ENCODE data around the gene SELENOP.

SELENOP gene

GRCh38 chr5:42825422-42826148, 13.9 kb upstream of the SELENOP start:
- ATAC-seq: no peak
- no peak for TF ChIP-seq PPARA (CRISPR knock-in tag; IDR thresholded peaks at IDR 0.05; ENCODE audit: borderline replicate concordance)
- TF ChIP-seq BACH2 (CRISPR knock-in tag; IDR thresholded peaks at IDR 0.05; ENCODE audit: borderline replicate concordance): no peak
- TF ChIP-seq, protein P1, sequence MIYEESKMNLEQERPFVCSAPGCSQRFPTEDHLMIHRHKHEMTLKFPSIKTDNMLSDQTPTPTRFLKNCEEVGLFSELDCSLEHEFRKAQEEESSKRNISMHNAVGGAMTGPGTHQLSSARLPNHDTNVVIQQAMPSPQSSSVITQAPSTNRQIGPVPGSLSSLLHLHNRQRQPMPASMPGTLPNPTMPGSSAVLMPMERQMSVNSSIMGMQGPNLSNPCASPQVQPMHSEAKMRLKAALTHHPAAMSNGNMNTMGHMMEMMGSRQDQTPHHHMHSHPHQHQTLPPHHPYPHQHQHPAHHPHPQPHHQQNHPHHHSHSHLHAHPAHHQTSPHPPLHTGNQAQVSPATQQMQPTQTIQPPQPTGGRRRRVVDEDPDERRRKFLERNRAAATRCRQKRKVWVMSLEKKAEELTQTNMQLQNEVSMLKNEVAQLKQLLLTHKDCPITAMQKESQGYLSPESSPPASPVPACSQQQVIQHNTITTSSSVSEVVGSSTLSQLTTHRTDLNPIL (CRISPR knock-in tag; IDR thresholded peaks at IDR 0.05; ENCODE audit: low read depth): no peak
- TF ChIP-seq TCF4 (CRISPR knock-in tag; IDR thresholded peaks at IDR 0.05; ENCODE audit: borderline replicate concordance): no peak
- TF ChIP-seq, protein P2, sequence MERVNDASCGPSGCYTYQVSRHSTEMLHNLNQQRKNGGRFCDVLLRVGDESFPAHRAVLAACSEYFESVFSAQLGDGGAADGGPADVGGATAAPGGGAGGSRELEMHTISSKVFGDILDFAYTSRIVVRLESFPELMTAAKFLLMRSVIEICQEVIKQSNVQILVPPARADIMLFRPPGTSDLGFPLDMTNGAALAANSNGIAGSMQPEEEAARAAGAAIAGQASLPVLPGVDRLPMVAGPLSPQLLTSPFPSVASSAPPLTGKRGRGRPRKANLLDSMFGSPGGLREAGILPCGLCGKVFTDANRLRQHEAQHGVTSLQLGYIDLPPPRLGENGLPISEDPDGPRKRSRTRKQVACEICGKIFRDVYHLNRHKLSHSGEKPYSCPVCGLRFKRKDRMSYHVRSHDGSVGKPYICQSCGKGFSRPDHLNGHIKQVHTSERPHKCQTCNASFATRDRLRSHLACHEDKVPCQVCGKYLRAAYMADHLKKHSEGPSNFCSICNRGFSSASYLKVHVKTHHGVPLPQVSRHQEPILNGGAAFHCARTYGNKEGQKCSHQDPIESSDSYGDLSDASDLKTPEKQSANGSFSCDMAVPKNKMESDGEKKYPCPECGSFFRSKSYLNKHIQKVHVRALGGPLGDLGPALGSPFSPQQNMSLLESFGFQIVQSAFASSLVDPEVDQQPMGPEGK (CRISPR knock-in tag; IDR thresholded peaks at IDR 0.05; ENCODE audit: borderline replicate concordance): no peak
- TF ChIP-seq SNAI2 (CRISPR knock-in tag; IDR thresholded peaks at IDR 0.05): no peak
- TF ChIP-seq ZNF8 (CRISPR knock-in tag; IDR thresholded peaks at IDR 0.05): no peak
- no peak for TF ChIP-seq CSRNP3 (CRISPR knock-in tag; IDR thresholded peaks at IDR 0.05)
- TF ChIP-seq ZFP30 (CRISPR knock-in tag; IDR thresholded peaks at IDR 0.05): no peak
- no peak for TF ChIP-seq ISL1 (CRISPR knock-in tag; IDR thresholded peaks at IDR 0.05)
- no peak for TF ChIP-seq RARB (CRISPR knock-in tag; IDR thresholded peaks at IDR 0.05)
- no peak for TF ChIP-seq ARNTL (CRISPR knock-in tag; IDR thresholded peaks at IDR 0.05; ENCODE audit: borderline replicate concordance, low read depth)
- no peak for TF ChIP-seq OSR1 (CRISPR knock-in tag; IDR thresholded peaks at IDR 0.05)
- TF ChIP-seq CSDC2 (CRISPR knock-in tag; IDR thresholded peaks at IDR 0.05): no peak
- TF ChIP-seq ZC3H10 (CRISPR knock-in tag; IDR thresholded peaks at IDR 0.05): no peak
- no peak for TF ChIP-seq ESRRG (CRISPR knock-in tag; IDR thresholded peaks at IDR 0.05)
- TF ChIP-seq, protein P3, sequence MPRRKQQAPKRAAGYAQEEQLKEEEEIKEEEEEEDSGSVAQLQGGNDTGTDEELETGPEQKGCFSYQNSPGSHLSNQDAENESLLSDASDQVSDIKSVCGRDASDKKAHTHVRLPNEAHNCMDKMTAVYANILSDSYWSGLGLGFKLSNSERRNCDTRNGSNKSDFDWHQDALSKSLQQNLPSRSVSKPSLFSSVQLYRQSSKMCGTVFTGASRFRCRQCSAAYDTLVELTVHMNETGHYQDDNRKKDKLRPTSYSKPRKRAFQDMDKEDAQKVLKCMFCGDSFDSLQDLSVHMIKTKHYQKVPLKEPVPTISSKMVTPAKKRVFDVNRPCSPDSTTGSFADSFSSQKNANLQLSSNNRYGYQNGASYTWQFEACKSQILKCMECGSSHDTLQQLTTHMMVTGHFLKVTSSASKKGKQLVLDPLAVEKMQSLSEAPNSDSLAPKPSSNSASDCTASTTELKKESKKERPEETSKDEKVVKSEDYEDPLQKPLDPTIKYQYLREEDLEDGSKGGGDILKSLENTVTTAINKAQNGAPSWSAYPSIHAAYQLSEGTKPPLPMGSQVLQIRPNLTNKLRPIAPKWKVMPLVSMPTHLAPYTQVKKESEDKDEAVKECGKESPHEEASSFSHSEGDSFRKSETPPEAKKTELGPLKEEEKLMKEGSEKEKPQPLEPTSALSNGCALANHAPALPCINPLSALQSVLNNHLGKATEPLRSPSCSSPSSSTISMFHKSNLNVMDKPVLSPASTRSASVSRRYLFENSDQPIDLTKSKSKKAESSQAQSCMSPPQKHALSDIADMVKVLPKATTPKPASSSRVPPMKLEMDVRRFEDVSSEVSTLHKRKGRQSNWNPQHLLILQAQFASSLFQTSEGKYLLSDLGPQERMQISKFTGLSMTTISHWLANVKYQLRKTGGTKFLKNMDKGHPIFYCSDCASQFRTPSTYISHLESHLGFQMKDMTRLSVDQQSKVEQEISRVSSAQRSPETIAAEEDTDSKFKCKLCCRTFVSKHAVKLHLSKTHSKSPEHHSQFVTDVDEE (CRISPR knock-in tag; IDR thresholded peaks at IDR 0.05): no peak

DNA sequence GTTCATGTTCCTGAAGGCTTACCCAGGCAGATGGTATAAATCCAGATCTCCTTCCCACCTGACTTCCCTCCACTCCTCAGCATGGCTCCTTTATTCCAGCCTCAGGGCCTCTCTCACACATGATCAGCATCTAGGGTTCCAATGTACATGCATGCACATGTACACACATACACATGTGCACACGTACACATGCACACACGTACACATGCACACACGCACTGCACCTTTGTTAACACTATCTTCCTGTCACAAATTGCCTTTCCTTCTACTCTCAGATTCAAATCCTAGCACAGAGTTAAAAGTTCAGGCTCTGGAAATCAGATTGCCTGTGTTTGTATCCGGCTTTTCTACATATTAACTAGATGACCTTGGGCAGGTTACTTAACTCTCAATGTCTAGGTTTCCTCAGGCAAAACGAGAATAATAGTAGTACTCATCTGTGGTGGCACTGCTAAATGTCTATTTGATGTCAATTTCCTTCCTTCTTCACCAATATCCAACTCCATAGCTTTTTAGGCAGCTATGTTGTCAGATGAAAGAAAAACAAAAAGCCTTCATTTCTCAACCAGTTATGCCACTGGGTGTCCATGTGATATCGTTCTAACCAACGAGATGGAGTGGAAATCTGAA, 12.8 kb upstream of the SELENOP start:
- TF ChIP-seq GLIS3 (CRISPR knock-in tag; IDR thresholded peaks at IDR 0.05) (no peak), TOX (CRISPR knock-in tag; IDR thresholded peaks at IDR 0.05; ENCODE audit: borderline replicate concordance) (no peak), TCF4 (CRISPR knock-in tag; IDR thresholded peaks at IDR 0.05; ENCODE audit: borderline replicate concordance) (no peak), ZC3H10 (CRISPR knock-in tag; IDR thresholded peaks at IDR 0.05) (no peak), SNAI2 (CRISPR knock-in tag; IDR thresholded peaks at IDR 0.05) (no peak), CSDC2 (CRISPR knock-in tag; IDR thresholded peaks at IDR 0.05) (no peak), CSRNP3 (CRISPR knock-in tag; IDR thresholded peaks at IDR 0.05) (no peak), ISL1 (CRISPR knock-in tag; IDR thresholded peaks at IDR 0.05) (no peak), ZFP3 (CRISPR knock-in tag; IDR thresholded peaks at IDR 0.05) (no peak), ZNF70 (CRISPR knock-in tag; IDR thresholded peaks at IDR 0.05) (no peak), ZFP30 (CRISPR knock-in tag; IDR thresholded peaks at IDR 0.05) (no peak), ESRRG (CRISPR knock-in tag; IDR thresholded peaks at IDR 0.05) (no peak)
- TF ChIP-seq, protein P3 (CRISPR knock-in tag; IDR thresholded peaks at IDR 0.05): no peak
- TF ChIP-seq, protein P4, sequence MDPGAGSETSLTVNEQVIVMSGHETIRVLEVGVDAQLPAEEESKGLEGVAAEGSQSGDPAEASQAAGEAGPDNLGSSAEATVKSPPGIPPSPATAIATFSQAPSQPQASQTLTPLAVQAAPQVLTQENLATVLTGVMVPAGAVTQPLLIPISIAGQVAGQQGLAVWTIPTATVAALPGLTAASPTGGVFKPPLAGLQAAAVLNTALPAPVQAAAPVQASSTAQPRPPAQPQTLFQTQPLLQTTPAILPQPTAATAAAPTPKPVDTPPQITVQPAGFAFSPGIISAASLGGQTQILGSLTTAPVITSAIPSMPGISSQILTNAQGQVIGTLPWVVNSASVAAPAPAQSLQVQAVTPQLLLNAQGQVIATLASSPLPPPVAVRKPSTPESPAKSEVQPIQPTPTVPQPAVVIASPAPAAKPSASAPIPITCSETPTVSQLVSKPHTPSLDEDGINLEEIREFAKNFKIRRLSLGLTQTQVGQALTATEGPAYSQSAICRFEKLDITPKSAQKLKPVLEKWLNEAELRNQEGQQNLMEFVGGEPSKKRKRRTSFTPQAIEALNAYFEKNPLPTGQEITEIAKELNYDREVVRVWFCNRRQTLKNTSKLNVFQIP (CRISPR knock-in tag; IDR thresholded peaks at IDR 0.05; ENCODE audit: borderline replicate concordance, low read depth): no peak
- no peak for ATAC-seq
